ENCODE data around the gene MMP1. TPM values are rescaled to one million over a fixed set of nuclear protein-coding genes. Genes with fewer than 3 reads are reported as not detected.

Gene MMP1
- total RNA-seq, 1 experiment from 2014 or later, result not detected

- H3T11ph ChIP-seq (ENCODE audit: low read length), result no peak overlapping the region
- no peak overlapping the region for H3K56ac ChIP-seq (ENCODE audit: insufficient read length, low read depth, low read length)
- no peak overlapping the region for H3K4me3 Mint-ChIP-seq
- H3K4me2 ChIP-seq (ENCODE audit: insufficient read depth, insufficient read length, low read length), result no peak overlapping the region
- no peak overlapping the region for H4K5ac ChIP-seq (ENCODE audit: insufficient read length, low read depth, low read length)
- no peak for DNase-seq
- H2BK12ac ChIP-seq (ENCODE audit: insufficient read length, low read depth, low read length), result no peak overlapping the region
- H4K20me1 ChIP-seq (ENCODE audit: control insufficient read depth, insufficient read depth, insufficient read length), result no peaks in the 10 kb centered on the region
- H2BK15ac ChIP-seq (ENCODE audit: low read depth, low read length), result no peak overlapping the region
- no peak overlapping the region for H3K27ac ChIP-seq (ENCODE audit: insufficient read length, low read depth, low read length)
- H3K18ac ChIP-seq (ENCODE audit: insufficient read length, low read depth, low read length), result no peak overlapping the region
- no peaks in the 10 kb centered on the region for H3K27me3 ChIP-seq (ENCODE audit: insufficient read depth, low read length)
- no peaks in the 10 kb centered on the region for H3K79me1 ChIP-seq (ENCODE audit: insufficient read depth, low read depth, low read length, poor library complexity, severe bottlenecking)
- peaks cover 5 to 9% of the 10 kb centered on the region in 2 experiments; a peak in 2 of 4 replicates for H3K4me1 Mint-ChIP-seq
- H4K8ac ChIP-seq (replicated peaks; ENCODE audit: insufficient read length, low read depth, low read length), result no peak overlapping the region
- H3K23me2 ChIP-seq (ENCODE audit: insufficient read length, low read depth, low read length, poor library complexity, severe bottlenecking), result no peaks in the 10 kb centered on the region
- H3K27ac Mint-ChIP-seq, result no peak overlapping the region
- H3K9me3 ChIP-seq (ENCODE audit: control insufficient read depth, low read depth, low read length), result no peaks in the 10 kb centered on the region
- no peaks in the 10 kb centered on the region; a peak in 1 of 5 replicates for H3K9me3 Mint-ChIP-seq
- no peak overlapping the region for H2BK120ac ChIP-seq (ENCODE audit: low read depth, low read length, poor library complexity, severe bottlenecking)
- no peak for TF ChIP-seq CTCF (conservative IDR thresholded peaks at IDR 0.05)
- no peaks in the 10 kb centered on the region for H3K4me1 ChIP-seq (ENCODE audit: insufficient read depth, low read length)
- H3K27me3 Mint-ChIP-seq (ENCODE audit: low read depth), result no peaks in the 10 kb centered on the region
- H2AFZ ChIP-seq (ENCODE audit: low read length), result no peak overlapping the region
- H2AK5ac ChIP-seq (ENCODE audit: insufficient read length, low read length), result no peak overlapping the region
- no peak overlapping the region for H2BK5ac ChIP-seq (ENCODE audit: insufficient read length, low read length)
- no peak overlapping the region for H2BK20ac ChIP-seq (ENCODE audit: low read depth, low read length, poor library complexity, severe bottlenecking)
- H3K4ac ChIP-seq (ENCODE audit: low read depth, low read length), result no peak overlapping the region
- H4K91ac ChIP-seq (ENCODE audit: insufficient read length, low read depth, low read length), result no peak overlapping the region
- no peak overlapping the region for H3K14ac ChIP-seq (ENCODE audit: insufficient read depth, low read length)
- H3K79me2 ChIP-seq (ENCODE audit: insufficient read depth, low read length), result no peaks in the 10 kb centered on the region
- no peak overlapping the region for H3K23ac ChIP-seq (ENCODE audit: insufficient read length, low read depth, low read length)
- no peak overlapping the region for H3K9ac ChIP-seq (ENCODE audit: extremely low read depth, insufficient read length, low read length)
- no peaks in the 10 kb centered on the region for H3K36me3 Mint-ChIP-seq (ENCODE audit: insufficient read depth in 1 of 3, low read depth in 3 of 3)
These were observed 27.8 kb downstream of the MMP1 start for GRCh38 chr11:102770191-102770590.
